Activated T-helper 17 cell treated with anti-CD3 and anti-CD28 coated beads, Interleukin-2, amount 50 U/mL, for 72 hours (primary cell): ENCODE results near the gene RIMS3. TPM values are rescaled to one million over a fixed set of nuclear protein-coding genes. Genes with fewer than 3 reads are reported as not detected.
"Not testable (repeated sequence)": the region's sequence is repeated elsewhere in the genome, so short reads cannot be mapped to it uniquely, and the experiment has no call there.

ENCODE experiments used
- ATAC-seq: fragments of 150-1000 bp; cut with Tn5 transposase; replicated peaks from 2 replicates; pipeline ENCODE4 v1.10.0; 2021; ENCODE audit warnings: mild to moderate bottlenecking, moderate library complexity
- H3K27ac Mint-ChIP-seq: one replicate; pipeline ENCODE4 v1.8.0; 2022; ENCODE audit warnings: mixed read lengths
- H3K27me3 Mint-ChIP-seq: one replicate; pipeline ENCODE4 v1.8.0; 2022; ENCODE audit warnings: mixed read lengths
- H3K36me3 Mint-ChIP-seq: one replicate; pipeline ENCODE4 v1.8.0; 2022; ENCODE audit warnings: low read depth, mild to moderate bottlenecking, mixed read lengths
- H3K4me1 Mint-ChIP-seq: one replicate; pipeline ENCODE4 v1.8.0; 2022; ENCODE audit warnings: mixed read lengths
- H3K4me3 Mint-ChIP-seq: one replicate; pipeline ENCODE4 v1.8.0; 2022; ENCODE audit warnings: mild to moderate bottlenecking, mixed read lengths
- H3K9me3 Mint-ChIP-seq: one replicate; pipeline ENCODE4 v1.8.0; 2022; ENCODE audit warnings: mixed read lengths
- total RNA-seq, 2 donors: library from RNA; stranded (reverse); gene quantifications; one replicate each; pipeline ENCODE4 v1.2.3, GENCODE V29; 2022

RIMS3 gene
- 1 to 10 TPM; 3.0 to 4.2 TPM for total RNA-seq

DNA sequence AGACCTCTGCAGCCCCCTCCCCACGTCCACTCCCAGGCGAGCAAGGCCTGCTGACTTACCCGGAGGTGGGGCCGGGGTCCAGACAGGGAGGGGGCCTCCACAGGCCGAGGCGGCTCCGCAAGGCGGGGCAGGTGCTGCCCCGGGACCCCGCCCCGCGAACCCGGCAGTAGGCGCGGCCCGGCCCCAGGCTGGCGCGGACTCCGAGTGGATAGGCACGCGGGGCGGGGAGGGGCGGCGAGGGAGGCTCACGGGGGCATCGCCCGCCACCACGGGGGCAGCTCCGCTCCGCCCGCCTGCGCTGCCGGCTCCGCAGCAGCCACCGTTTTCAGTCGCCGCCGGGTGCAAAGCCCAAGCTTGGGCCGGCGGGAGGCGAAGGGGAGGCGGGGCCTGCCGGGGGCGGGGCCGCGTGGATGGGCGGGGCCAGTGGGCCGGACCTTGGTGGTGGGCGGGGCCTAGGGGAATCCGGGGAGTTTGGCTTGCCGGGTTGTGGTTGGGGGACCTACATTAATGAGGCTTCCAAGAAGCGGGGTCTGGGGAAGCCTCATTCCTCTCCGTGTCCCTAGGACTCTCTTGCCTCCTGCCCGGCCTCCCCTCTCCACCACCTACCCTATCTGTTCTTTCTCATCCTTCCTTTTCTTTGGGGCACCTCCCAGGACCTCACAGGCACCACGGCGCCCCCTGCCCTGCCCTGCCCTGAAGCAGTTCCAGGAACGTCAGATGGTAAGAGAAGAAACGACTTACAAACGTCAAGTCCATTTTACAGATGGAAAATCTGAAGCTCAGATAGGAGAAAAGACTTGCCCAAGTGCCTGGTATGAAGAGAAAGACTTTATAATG is at the start of gene RIMS3:
Gene RIMS3, minus strand, starts transcription at position 348 of the 837 bp plus-strand sequence. CDS start 23,757 bp downstream, outside the sequence.
- Mint-ChIP-seq H3K4me3 (peak within 1 kb of the TSS; percentile 89), H3K9me3 (no peaks in the 10 kb centered on the region), H3K27ac (peak within 1 kb of the TSS; percentile 77), H3K4me1 (peaks cover 20% of the 10 kb centered on the region), H3K27me3 (peaks cover 3% of the 10 kb centered on the region), H3K36me3 (no peaks in the 10 kb centered on the region)
- peak; percentile 82 for ATAC-seq

DNA sequence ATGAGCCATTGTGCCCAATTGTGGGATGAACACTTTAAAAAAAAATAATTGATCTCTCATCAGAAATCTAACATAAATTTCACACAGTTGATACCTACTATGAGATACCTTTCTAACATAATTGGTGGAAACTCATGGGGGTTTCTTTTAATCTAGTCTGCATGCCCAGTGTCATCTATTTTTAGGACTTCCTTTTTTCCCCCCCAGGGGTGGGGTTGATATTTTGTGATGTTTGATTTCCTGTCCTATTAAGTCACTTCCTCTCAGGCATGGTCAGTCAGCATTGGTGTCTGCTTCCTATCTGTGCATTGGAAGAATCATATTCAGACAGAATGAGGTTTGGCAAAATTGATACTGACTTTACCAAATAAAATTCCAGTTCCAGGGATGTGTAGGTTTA is 47.5 kb upstream of the RIMS3 start:
- peaks cover 17% of the 10 kb centered on the region for H3K36me3 Mint-ChIP-seq
- H3K4me3 Mint-ChIP-seq: peak overlapping the region; percentile 38
- H3K9me3 Mint-ChIP-seq: no peaks in the 10 kb centered on the region
- ATAC-seq: no peak
- peak overlapping the region; percentile 80 for H3K27ac Mint-ChIP-seq
- H3K27me3 Mint-ChIP-seq: no peaks in the 10 kb centered on the region
- peaks cover 38% of the 10 kb centered on the region for H3K4me1 Mint-ChIP-seq

DNA sequence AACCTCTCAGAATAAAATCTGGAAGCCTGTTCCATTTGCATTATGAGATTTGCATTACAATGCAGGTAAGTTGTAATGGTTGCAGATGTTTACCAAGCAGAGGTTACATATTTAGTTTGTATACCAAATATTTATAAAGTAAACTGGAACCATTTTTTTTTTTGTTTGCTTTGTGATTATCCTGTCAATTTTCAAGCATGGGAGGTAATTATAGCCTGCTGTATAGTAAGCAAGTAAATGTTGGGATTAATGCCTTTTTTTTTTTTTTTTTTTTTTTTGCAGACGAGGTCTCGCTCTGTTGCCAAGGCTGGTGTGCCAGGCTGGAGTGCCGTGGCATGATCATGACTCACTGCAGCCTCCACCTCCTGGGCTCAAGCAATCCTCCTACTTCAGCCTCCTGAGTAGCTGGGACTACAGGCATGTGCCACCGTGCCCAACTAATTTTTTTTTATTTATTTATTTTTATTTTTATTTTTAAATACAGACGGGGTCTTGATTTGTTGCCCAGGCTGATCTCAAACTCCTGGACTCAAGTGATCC is 47.0 kb upstream of the RIMS3 start:
- no peak overlapping the region for H3K27ac Mint-ChIP-seq
- no peaks in the 10 kb centered on the region for H3K27me3 Mint-ChIP-seq
- no peaks in the 10 kb centered on the region for H3K9me3 Mint-ChIP-seq
- H3K4me3 Mint-ChIP-seq: peak overlapping the region; percentile 38
- H3K4me1 Mint-ChIP-seq: peaks cover 38% of the 10 kb centered on the region
- ATAC-seq: no peak
- H3K36me3 Mint-ChIP-seq: peaks cover 17% of the 10 kb centered on the region

DNA sequence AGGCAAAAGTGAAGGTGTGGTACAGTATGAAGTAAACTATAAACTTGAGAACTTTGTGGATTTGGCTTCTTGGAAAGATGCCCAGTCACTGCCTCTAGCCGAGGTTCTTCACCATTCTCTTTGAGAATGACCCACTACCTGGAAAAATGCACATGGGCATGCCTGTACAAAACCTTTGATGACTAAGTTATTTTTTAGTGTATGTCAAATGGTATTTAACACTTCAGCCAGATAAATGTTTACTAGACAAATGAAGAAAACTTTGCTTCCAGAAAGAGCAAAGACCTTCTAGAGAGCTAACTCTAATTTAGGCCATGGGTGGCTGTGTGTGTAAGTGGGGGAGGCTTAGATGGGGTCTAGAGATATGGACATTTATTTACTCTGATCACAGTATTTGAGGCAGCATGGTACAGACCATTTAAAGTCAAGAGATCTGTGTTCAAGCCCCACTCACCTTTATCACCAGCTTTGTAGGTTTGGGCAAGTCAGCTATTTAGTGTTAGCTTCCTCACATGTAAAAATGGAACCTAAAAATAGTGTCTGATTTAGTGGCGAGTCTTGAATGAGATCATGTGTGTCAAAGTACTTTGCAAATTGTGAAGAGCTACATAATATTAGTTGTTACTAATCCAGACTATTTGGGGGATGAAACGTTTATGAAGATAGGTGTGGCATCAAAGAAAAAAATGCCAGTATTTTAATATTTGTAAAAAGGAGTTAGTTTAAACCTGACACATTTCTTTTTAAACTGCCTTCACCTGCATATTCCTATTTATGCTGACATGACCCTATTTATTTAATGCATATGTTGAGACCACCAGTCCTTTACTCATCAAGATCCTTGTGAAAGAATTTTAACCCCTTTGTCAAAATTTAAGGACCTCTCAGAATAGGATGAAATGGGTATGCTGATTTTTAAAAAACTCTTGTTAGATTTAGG is 46.3 kb upstream of the RIMS3 start:
- peak; percentile 56 for ATAC-seq
- peaks cover 17% of the 10 kb centered on the region for H3K36me3 Mint-ChIP-seq
- peak overlapping the region; percentile 87 for H3K4me3 Mint-ChIP-seq
- H3K27me3 Mint-ChIP-seq: no peaks in the 10 kb centered on the region
- H3K4me1 Mint-ChIP-seq: peaks cover 38% of the 10 kb centered on the region
- no peaks in the 10 kb centered on the region for H3K9me3 Mint-ChIP-seq
- peak overlapping the region; percentile 81 for H3K27ac Mint-ChIP-seq

DNA sequence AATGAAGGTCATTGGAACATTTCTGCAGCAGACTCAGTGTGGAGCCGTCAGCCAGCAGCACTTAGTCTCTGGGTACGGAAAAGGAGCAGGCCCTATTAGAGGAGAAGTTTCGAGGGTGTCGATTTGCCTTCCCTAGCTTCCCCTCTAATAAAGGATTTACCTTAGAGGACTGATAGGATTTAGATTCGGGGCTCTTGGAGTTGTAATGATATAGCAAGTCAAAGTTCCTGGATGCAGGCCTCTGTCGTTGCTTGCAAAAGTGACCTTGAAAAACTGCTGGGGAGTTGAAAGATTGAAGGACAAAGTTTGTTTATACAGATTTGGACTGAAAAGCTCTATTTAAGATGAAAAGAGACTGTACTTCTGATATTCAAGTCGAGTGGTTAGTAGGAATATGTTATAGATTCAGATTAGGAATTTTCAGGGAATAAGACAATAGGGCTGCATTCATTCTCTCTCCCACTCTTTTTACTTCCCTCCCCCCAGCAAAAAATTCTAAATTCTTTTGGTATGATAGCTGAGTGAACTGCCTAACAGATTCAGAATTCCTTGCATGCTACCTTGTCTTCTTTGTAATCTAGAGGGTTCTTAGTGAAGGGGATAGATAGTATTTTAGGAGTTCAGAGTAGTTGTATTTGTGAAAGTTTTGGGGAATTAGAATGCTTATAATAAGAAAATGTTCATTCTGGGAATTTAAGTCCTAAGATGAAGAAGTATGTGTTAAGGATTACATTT is 45.3 kb upstream of the RIMS3 start:
- H3K27ac Mint-ChIP-seq: peak overlapping the region; percentile 81
- H3K36me3 Mint-ChIP-seq: peaks cover 17% of the 10 kb centered on the region
- peak overlapping the region; percentile 87 for H3K4me3 Mint-ChIP-seq
- ATAC-seq: no peak
- H3K27me3 Mint-ChIP-seq: no peaks in the 10 kb centered on the region
- H3K4me1 Mint-ChIP-seq: peaks cover 30% of the 10 kb centered on the region
- H3K9me3 Mint-ChIP-seq: no peaks in the 10 kb centered on the region

DNA sequence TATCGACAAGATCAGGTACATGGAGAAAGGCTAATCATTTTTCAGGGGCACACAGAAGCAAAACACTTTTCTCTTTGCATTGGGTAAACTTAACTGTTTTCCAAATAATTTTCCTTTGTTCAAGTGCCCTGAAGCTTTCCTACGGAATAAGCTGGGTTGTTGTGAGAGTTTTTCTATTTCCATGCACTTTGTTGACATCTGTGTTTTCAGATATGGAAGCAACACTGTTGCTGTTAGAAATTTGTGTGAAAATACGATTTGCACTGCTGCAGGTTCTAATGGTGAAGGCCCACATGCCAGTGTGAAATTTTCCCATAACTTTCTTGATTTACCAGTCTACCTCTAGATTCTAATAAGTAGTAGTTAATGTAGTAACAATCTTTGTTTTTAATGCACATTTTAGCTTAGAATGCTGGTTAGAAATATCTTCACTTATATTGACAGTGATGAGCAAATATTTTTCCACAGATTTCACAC is 44.4 kb upstream of the RIMS3 start:
- Mint-ChIP-seq H3K36me3 (peaks cover 17% of the 10 kb centered on the region), H3K4me1 (peaks cover 32% of the 10 kb centered on the region), H3K4me3 (peak overlapping the region; percentile 87), H3K27me3 (no peaks in the 10 kb centered on the region), H3K9me3 (no peaks in the 10 kb centered on the region), H3K27ac (no peak overlapping the region)
- ATAC-seq: no peak

DNA sequence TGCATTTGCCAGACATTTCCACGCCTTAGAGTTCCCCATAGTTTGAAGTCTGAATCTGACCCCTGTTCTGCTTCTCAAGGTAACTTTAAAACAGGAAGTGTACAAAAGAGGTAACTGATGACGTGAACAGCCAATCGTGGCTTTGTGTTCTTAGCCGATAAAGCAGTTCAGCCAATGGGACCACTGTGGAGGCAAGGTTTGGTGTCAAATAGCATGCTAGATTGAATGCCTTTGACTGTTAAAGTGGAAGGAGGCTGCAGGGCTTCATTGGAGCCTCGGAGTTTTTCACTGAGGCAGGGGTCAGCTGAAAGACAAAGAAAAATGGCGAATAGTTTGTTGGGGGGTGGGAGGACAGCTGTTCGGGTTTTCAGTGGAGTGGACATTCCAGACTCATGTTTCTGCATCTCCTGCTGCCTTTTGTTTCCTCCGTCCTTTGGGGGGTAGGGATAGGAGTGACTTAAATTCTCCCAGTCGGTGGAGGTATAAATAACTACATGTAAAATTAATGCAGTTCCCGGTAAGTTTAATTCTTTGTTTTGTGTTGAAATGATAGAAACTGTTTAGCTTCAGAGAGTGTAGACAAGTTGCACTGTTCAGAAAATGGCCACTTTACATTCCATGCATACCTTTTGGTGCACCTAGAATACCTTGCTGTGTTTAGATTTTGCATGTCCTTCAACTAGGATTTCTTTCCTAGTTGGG is 43.8 kb upstream of the RIMS3 start:
- Mint-ChIP-seq H3K27me3 (no peaks in the 10 kb centered on the region), H3K27ac (peak overlapping the region; percentile 88), H3K4me3 (peak overlapping the region; percentile 87), H3K4me1 (peaks cover 38% of the 10 kb centered on the region), H3K36me3 (peaks cover 17% of the 10 kb centered on the region), H3K9me3 (no peaks in the 10 kb centered on the region)
- ATAC-seq: peak; percentile 94

DNA sequence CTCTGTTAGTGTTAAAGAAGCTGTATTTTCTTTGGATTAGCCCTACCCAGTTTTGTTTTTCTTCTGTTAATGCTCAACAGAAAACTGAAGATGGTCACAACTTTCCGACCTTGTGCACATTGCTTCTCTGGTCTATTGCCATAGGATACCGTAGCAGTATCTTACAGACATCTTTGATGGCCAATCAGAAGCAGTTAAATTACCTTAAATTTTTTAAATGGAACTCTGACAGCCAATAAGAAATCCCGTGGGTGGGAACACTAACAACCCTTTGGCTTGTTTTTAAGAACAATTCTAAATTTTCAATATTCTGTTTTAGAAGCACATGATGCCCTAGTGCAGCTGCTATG is 43.2 kb upstream of the RIMS3 start:
- no peaks in the 10 kb centered on the region for H3K9me3 Mint-ChIP-seq
- ATAC-seq: peak; percentile 80
- peaks cover 17% of the 10 kb centered on the region for H3K36me3 Mint-ChIP-seq
- H3K4me1 Mint-ChIP-seq: peaks cover 40% of the 10 kb centered on the region
- peak overlapping the region; percentile 87 for H3K4me3 Mint-ChIP-seq
- H3K27me3 Mint-ChIP-seq: no peaks in the 10 kb centered on the region
- peak overlapping the region; percentile 88 for H3K27ac Mint-ChIP-seq

DNA sequence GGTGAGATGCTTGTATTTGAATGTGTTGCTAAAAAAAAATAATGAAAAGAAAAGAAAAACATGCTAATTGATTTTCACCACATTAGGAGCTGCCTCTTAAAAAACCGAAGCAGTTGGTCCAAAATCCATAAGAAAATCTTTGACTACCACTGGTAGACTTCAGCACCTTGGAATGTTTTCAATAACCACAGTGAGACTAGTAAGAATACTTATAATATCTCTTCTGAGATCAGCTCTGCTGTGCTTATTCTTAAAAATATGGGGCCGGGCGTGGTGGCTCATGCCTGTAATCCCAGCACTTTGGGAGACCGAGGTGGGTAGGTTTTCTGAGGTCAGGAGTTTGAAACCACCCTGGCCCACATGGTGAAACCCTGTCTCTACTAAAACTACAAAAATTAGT is 41.1 kb upstream of the RIMS3 start:
- H3K9me3 Mint-ChIP-seq: no peaks in the 10 kb centered on the region
- no peaks in the 10 kb centered on the region for H3K27me3 Mint-ChIP-seq
- H3K27ac Mint-ChIP-seq: peak overlapping the region; percentile 38
- H3K4me1 Mint-ChIP-seq: peaks cover 32% of the 10 kb centered on the region
- no peak overlapping the region for H3K4me3 Mint-ChIP-seq
- H3K36me3 Mint-ChIP-seq: peaks cover 7% of the 10 kb centered on the region
- ATAC-seq: no peak

DNA sequence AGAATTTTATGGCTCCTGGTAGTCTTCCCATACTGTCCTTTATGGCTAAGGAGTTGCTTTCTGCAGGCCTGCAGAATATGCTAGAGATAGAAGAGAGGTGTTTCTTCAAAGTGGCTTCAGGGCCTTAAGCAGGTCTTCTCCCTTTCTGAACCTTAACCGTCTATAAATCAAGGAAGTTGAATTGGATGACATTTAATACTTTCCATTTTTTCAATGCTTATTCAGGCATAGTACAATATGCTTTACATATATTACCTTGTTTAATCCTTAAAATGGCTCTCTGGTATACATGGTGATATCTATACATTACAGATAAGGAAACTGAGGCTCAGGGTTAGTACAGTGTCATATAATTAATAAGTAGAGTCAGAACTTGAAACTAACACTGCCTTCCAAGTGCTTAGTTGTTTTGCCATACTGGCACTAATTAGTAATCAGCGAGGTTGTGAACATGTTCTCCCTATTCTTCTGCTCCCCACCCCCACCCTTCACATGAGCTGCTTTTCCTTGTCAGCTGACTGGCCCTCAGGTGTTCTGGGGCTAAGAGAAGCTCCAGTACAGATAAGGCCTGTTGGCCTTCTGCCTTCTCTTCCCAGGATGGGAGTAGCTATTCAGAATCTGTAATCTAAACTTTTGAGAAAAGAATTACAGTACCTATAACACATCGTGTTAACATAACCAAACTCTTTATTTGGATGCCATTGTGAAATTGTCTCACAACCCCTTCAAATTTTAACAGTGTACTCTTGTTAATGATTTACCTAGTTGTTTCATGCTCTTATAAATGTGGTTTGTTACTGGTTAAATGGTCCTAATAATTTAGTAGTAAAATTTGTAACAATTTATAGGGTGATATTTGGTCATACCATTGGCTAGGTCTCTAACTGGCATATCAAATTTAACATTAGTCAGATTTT is 39.6 kb upstream of the RIMS3 start:
- peaks cover 20% of the 10 kb centered on the region for H3K4me1 Mint-ChIP-seq
- no peak for ATAC-seq
- H3K36me3 Mint-ChIP-seq: no peaks in the 10 kb centered on the region
- no peaks in the 10 kb centered on the region for H3K27me3 Mint-ChIP-seq
- H3K27ac Mint-ChIP-seq: peak overlapping the region; percentile 41
- H3K4me3 Mint-ChIP-seq: no peak overlapping the region
- H3K9me3 Mint-ChIP-seq: no peaks in the 10 kb centered on the region

DNA sequence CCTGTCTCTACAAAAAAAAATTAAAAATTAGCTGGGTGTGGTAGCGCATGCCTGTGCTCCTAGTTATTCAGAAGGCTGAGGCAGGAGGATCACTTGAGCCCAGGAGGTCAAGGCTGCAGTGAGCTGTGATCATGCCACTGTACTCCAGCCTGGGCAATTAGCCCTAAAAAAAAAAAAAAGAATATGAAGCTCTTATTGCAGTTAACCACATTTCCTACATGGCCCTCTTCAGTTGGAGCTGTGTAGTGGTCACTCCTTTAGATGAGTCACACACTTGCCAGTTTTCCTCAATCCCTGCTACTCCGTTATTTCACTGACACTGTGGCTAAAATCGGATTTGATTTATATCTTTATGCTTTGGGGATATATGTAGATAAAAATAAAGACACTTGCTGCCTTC is 37.8 kb upstream of the RIMS3 start:
- H3K27ac Mint-ChIP-seq: peak overlapping the region; percentile 41
- H3K9me3 Mint-ChIP-seq: no peaks in the 10 kb centered on the region
- H3K36me3 Mint-ChIP-seq: peaks cover 5% of the 10 kb centered on the region
- ATAC-seq: no peak
- no peak overlapping the region for H3K4me3 Mint-ChIP-seq
- no peaks in the 10 kb centered on the region for H3K27me3 Mint-ChIP-seq
- H3K4me1 Mint-ChIP-seq: peaks cover 24% of the 10 kb centered on the region

DNA sequence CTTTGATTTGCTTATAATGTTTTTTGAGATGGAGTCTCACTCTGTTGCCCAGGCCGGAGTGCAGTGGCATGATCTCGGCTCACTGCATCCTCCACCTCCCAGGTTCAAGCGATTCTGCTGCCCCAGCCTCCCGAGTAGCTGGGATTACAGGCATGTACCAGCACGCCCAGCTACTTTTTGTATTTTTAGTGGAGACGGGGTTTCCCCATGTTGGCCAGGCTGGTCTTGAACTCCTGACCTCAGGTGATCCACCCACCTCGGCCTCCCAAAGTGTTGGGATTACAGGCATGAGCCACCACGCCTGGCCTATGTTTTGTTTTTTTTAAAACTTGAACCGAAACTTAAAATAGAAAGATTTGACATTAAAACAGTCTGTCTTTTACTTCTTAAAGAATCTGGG is 37.3 kb upstream of the RIMS3 start:
- not testable (repeated sequence) for H3K9me3 Mint-ChIP-seq, ATAC-seq, H3K4me3 Mint-ChIP-seq, H3K36me3 Mint-ChIP-seq, H3K27me3 Mint-ChIP-seq
- H3K4me1 Mint-ChIP-seq: peaks cover 24% of the 10 kb centered on the region
- H3K27ac Mint-ChIP-seq: peak overlapping the region; percentile 7

DNA sequence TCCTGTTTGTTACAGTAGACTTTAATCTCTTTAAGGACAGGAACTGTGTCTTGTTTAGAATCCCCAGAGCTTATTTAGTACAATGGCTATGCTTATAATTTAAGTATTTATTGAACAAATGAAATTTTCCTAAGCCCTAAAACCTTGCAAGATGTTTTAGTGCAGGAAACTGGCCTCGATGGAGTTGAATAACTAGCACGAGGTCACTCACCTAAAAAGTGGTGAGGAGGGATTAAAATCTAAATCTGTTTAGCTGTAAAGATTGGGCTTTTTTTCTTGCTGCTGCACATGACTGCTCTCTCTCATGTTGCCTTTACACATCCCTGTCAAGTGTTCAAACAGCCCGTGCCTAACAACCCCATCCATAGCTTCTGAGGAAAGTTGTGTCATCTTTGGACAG is 36.2 kb upstream of the RIMS3 start:
- H3K27ac Mint-ChIP-seq: peak overlapping the region; percentile 7
- no peaks in the 10 kb centered on the region for H3K27me3 Mint-ChIP-seq

More for the DNA sequence above, 36.2 kb upstream of the RIMS3 start:
- H3K36me3 Mint-ChIP-seq: peaks cover 17% of the 10 kb centered on the region
- ATAC-seq: no peak
- H3K4me3 Mint-ChIP-seq: no peak overlapping the region
- peaks cover 35% of the 10 kb centered on the region for H3K4me1 Mint-ChIP-seq
- H3K9me3 Mint-ChIP-seq: no peaks in the 10 kb centered on the region
